ENCODE data around the gene RIN3. TPM values are rescaled to one million over a fixed set of nuclear protein-coding genes. Genes with fewer than 3 reads are reported as not detected.

Gene RIN3
- total RNA-seq, 2 donors from 2014 or later, result 8.8 to 41.6 TPM

DNA sequence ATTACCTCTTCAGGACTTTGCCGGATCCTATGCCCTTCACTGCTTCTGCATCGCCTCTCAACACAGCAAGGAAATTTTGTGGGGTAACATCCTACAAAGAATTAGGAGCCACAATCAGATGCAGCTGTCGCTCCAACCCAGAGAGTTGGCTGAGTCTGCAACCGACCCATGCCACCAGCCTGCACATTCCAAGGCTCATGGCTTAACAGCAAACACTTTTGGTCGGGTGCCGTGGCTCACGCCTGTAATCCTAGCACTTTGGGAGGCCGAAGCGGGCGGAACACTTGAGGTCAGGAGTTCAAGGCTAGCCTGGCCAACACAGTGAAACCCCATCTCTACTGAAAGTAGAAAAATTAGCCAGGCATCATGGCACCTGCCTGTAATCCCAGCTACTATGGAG is 202.6 kb downstream of the RIN3 start:
- Histone ChIP-seq H3K27me3 (replicated peaks; ENCODE audit: insufficient read depth) (no peaks in the 10 kb centered on the region), H3K27ac (no peak overlapping the region), H3K9me3 (no peaks in the 10 kb centered on the region), H3K4me1 (replicated peaks) (no peaks in the 10 kb centered on the region), H3K36me3 (peaks cover 0 to 3% of the 10 kb centered on the region in 2 donors), H3K4me3 (no peak overlapping the region)
- intact Hi-C loops (cut with DNase I), result no loop called here
- TF ChIP-seq, protein P1, sequence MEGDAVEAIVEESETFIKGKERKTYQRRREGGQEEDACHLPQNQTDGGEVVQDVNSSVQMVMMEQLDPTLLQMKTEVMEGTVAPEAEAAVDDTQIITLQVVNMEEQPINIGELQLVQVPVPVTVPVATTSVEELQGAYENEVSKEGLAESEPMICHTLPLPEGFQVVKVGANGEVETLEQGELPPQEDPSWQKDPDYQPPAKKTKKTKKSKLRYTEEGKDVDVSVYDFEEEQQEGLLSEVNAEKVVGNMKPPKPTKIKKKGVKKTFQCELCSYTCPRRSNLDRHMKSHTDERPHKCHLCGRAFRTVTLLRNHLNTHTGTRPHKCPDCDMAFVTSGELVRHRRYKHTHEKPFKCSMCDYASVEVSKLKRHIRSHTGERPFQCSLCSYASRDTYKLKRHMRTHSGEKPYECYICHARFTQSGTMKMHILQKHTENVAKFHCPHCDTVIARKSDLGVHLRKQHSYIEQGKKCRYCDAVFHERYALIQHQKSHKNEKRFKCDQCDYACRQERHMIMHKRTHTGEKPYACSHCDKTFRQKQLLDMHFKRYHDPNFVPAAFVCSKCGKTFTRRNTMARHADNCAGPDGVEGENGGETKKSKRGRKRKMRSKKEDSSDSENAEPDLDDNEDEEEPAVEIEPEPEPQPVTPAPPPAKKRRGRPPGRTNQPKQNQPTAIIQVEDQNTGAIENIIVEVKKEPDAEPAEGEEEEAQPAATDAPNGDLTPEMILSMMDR (IDR thresholded peaks at IDR 0.05), result no peak
- no peak for TF ChIP-seq POLR2A (IDR thresholded peaks at IDR 0.05)
- no peak for TF ChIP-seq POLR2AphosphoS5 (IDR thresholded peaks at IDR 0.05)
- WGBS, result 98% methylated on average over 10 of the region's 10 CpGs
- no peak for DNase-seq (ENCODE audit: low spot score)

DNA sequence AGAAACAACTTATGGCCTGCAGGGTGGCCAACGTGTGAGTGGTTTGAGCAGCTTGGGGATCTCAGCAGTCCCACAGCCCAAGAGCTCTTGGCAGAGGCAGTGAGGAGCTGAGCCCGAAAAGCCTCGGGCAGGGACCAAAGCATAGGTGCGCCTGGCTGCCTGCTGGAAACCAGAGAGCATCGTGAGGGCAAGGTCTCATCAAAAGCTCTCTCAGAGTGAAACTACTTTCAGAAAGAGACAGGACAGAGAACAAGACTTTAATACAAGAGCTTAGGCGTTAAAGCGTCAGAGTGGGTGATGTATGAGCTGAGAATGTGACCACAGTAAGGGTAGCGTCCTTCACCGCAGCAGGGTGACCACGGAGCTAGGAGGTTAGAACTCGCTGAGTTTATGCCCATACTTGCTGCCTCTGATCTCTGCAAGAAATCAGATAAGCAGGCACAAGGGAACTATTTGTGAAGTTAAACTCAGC is 204.0 kb downstream of the RIN3 start:
- no peaks in the 10 kb centered on the region for H3K4me1 ChIP-seq (replicated peaks)
- no peak for TF ChIP-seq POLR2A (IDR thresholded peaks at IDR 0.05)
- TF ChIP-seq POLR2AphosphoS5 (IDR thresholded peaks at IDR 0.05), result no peak
- TF ChIP-seq, protein P1 (IDR thresholded peaks at IDR 0.05), result no peak
- H3K27ac ChIP-seq, result peak overlapping the region in 1 of 2 donors; percentile 10

DNA sequence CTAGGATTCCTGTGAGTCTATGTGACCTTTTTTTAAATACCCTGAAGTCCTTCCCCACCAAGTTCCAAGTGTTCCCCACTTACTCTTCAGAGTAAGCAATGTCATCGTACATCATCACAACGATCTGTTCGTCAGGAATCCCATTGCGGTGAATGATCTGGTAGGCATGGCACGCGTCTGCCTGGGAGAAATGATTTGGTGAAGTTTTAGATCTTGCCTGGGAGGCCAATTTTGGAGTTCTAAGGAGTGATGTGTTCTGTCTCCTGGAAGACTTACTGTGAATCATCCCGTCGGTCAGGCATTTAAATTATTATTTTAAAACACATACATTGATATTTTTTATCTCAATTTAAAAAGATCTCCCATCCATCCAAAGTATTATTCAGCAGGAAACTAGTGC is 205.1 kb downstream of the RIN3 start:
- peak overlapping the region in 1 of 2 donors; percentile 11 for H3K27ac ChIP-seq
- no peak for DNase-seq (ENCODE audit: low spot score)
- H3K9me3 ChIP-seq, result no peaks in the 10 kb centered on the region
- H3K4me1 ChIP-seq (replicated peaks), result no peaks in the 10 kb centered on the region
- H3K36me3 ChIP-seq, result no peaks in the 10 kb centered on the region
- H3K4me3 ChIP-seq, result no peak overlapping the region
- no peaks in the 10 kb centered on the region for H3K27me3 ChIP-seq (replicated peaks; ENCODE audit: insufficient read depth)
- TF ChIP-seq POLR2AphosphoS5 (IDR thresholded peaks at IDR 0.05) (no peak), POLR2A (IDR thresholded peaks at IDR 0.05) (no peak)
- TF ChIP-seq, protein P1 (IDR thresholded peaks at IDR 0.05), result no peak
- 91% methylated on average over 8 of the region's 8 CpGs for WGBS
- intact Hi-C loops (cut with DNase I), result no loop called here

More for the DNA sequence above, 204.0 kb downstream of the RIN3 start:
- no peaks in the 10 kb centered on the region for H3K36me3 ChIP-seq
- no peak for DNase-seq (ENCODE audit: low spot score)
- intact Hi-C loops (cut with DNase I), result no loop called here
- WGBS, result 41% methylated on average over 11 of the region's 11 CpGs
- no peak overlapping the region for H3K4me3 ChIP-seq
- no peaks in the 10 kb centered on the region for H3K9me3 ChIP-seq
- H3K27me3 ChIP-seq (replicated peaks; ENCODE audit: insufficient read depth), result no peaks in the 10 kb centered on the region

DNA sequence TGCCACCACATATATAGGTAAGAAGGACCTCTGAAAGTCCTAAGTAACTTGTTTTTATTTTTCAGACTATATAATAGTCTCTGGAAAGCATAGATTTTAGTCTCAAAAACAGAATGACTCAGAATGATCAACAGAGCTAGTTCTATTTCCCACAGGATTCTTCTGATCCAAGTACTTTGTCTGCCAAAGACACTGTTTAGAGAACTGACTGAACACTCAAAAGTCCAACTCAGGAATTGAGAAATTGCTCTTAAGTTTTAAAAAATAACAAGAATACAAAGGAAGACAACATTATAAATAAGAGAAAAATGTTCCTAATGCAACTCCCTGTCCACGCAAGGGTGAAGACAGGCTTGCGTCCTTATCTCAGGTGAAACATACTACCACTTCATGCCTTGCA is 205.8 kb downstream of the RIN3 start:
- H3K36me3 ChIP-seq, result no peaks in the 10 kb centered on the region
- no peaks in the 10 kb centered on the region for H3K9me3 ChIP-seq
- intact Hi-C loops (cut with DNase I), result no loop called here
- no peaks in the 10 kb centered on the region for H3K27me3 ChIP-seq (replicated peaks; ENCODE audit: insufficient read depth)
- WGBS, result 20% methylated on average over 2 of the region's 2 CpGs
- H3K4me1 ChIP-seq (replicated peaks), result no peaks in the 10 kb centered on the region
- TF ChIP-seq, protein P1 (IDR thresholded peaks at IDR 0.05), result no peak
- TF ChIP-seq POLR2AphosphoS5 (IDR thresholded peaks at IDR 0.05), result no peak
- TF ChIP-seq POLR2A (IDR thresholded peaks at IDR 0.05), result no peak
- no peak for DNase-seq (ENCODE audit: low spot score)
- H3K4me3 ChIP-seq, result no peak overlapping the region
- H3K27ac ChIP-seq, result peak overlapping the region; percentile 59 to 61

DNA sequence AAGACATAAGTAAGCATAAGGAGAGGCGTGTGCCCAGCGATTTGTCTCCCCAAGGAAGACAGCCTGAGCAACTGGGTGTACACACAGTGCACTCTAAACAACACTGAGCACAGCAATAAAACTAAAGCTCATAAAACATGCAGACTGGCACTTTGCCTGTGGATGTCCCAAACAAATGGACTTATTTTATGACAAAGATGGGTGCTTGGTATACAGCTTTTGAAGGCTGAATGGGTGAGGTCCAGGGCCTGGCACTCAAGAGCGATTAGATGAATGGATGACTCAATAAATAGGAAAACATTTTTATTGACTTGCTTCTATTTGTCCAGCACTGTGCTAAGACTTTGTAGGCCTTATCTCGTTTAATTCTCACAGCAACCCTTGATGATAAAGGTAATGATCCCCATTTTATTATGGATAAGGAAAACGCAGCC is 206.3 kb downstream of the RIN3 start:
- H3K27me3 ChIP-seq (replicated peaks; ENCODE audit: insufficient read depth), result no peaks in the 10 kb centered on the region
- intact Hi-C loops (cut with DNase I), result no loop called here
- no peaks in the 10 kb centered on the region for H3K9me3 ChIP-seq
- peaks cover 2% of the 10 kb centered on the region for H3K4me1 ChIP-seq (replicated peaks)
- no peak overlapping the region for H3K4me3 ChIP-seq
- 15% methylated on average over 5 of the region's 5 CpGs for WGBS
- TF ChIP-seq POLR2A (IDR thresholded peaks at IDR 0.05) (no peak), POLR2AphosphoS5 (IDR thresholded peaks at IDR 0.05) (peak; percentile 96)
- TF ChIP-seq, protein P1 (IDR thresholded peaks at IDR 0.05), result peak in 1 of 4 experiments; percentile 3
- H3K27ac ChIP-seq, result peak overlapping the region; percentile 59 to 61
- H3K36me3 ChIP-seq, result no peaks in the 10 kb centered on the region
- DNase-seq (ENCODE audit: low spot score), result peak; percentile 90

Data from prostate gland (tissue), 2 donors.